ENCODE data around the gene KDM4D. TPM values are rescaled to one million over a fixed set of nuclear protein-coding genes. Genes with fewer than 3 reads are reported as not detected.

Gene KDM4D
- polyA plus RNA-seq, 1 experiment, result 0.68 TPM

- no peak for DNase-seq (ENCODE audit: low read depth, low spot score)
- CTCF ChIA-PET, result interaction anchor here (0.9 kb wide), 1 partner anchor 80 kb away, joined by 3 read pairs; no protein-coding TSS in a partner anchor
- no peaks in the 10 kb centered on the region for H3K9me3 ChIP-seq (ENCODE audit: control insufficient read depth, insufficient read depth, low read length)
Observed at GRCh38 chr11:94987378-94987777, 13.9 kb downstream of the KDM4D start.

GRCh38 chr11:94988748-94989147, 15.2 kb downstream of the KDM4D start:
- ChIA-PET POLR2A (interaction anchor here (0.9 kb wide), 1 partner anchor 78 kb away, joined by 4 read pairs; the partner anchor contains the start of gene SRSF8), CTCF (no interaction called here)
- Histone ChIP-seq H3K4me3 (ENCODE audit: low read depth, low read length) (no peak overlapping the region), H3K27ac (ENCODE audit: low read depth, low read length) (no peak overlapping the region), H3K27me3 (ENCODE audit: control insufficient read depth, insufficient read depth, low read length) (no peaks in the 10 kb centered on the region), H3K9me3 (ENCODE audit: control insufficient read depth, insufficient read depth, low read length) (no peaks in the 10 kb centered on the region)
- no peak for DNase-seq (ENCODE audit: low read depth, low spot score)
- TF ChIP-seq, protein P1, sequence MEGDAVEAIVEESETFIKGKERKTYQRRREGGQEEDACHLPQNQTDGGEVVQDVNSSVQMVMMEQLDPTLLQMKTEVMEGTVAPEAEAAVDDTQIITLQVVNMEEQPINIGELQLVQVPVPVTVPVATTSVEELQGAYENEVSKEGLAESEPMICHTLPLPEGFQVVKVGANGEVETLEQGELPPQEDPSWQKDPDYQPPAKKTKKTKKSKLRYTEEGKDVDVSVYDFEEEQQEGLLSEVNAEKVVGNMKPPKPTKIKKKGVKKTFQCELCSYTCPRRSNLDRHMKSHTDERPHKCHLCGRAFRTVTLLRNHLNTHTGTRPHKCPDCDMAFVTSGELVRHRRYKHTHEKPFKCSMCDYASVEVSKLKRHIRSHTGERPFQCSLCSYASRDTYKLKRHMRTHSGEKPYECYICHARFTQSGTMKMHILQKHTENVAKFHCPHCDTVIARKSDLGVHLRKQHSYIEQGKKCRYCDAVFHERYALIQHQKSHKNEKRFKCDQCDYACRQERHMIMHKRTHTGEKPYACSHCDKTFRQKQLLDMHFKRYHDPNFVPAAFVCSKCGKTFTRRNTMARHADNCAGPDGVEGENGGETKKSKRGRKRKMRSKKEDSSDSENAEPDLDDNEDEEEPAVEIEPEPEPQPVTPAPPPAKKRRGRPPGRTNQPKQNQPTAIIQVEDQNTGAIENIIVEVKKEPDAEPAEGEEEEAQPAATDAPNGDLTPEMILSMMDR (IDR thresholded peaks at IDR 0.05; ENCODE audit: low read depth, low read length), result no peak

More at GRCh38 chr11:94987378-94987777, 13.9 kb downstream of the KDM4D start:
- no peak overlapping the region for H3K4me3 ChIP-seq (ENCODE audit: low read depth, low read length)
- POLR2A ChIA-PET, result no interaction called here
- H3K27ac ChIP-seq (ENCODE audit: low read depth, low read length), result no peak overlapping the region
- H3K27me3 ChIP-seq (ENCODE audit: control insufficient read depth, insufficient read depth, low read length), result no peaks in the 10 kb centered on the region
- TF ChIP-seq, protein P1 (IDR thresholded peaks at IDR 0.05; ENCODE audit: low read depth, low read length), result no peak

DNA sequence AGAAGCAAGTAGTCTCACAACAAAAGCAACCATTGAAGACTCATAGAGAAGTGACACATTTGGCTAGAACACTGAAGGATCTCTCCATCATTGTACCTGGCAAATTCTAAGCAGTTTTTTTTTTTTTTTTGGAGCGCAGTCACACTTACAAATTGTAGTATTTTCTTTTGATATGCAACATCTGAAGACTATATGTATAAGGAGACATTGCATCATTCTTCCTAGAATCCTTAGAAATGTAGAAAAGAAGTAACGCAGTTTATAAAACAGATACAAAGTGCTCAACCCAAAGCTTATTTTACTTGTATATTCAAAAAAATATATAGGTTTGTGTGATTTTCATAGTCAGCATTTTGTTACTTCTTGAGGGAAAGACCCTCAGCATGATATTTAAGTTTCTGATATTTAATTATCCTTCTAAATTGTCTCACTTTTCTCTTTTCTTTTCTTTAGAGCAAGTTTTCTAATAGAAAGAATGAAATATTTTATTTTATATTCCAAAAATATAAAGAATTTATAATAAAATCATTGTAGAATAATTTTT, 20.0 kb downstream of the KDM4D start:
- Histone ChIP-seq H3K9me3 (ENCODE audit: control insufficient read depth, insufficient read depth, low read length) (no peaks in the 10 kb centered on the region), H3K27me3 (ENCODE audit: control insufficient read depth, insufficient read depth, low read length) (no peaks in the 10 kb centered on the region), H3K27ac (ENCODE audit: low read depth, low read length) (no peak overlapping the region), H3K4me3 (ENCODE audit: low read depth, low read length) (no peak overlapping the region)
- TF ChIP-seq, protein P1 (IDR thresholded peaks at IDR 0.05; ENCODE audit: low read depth, low read length), result no peak
- ChIA-PET POLR2A (no interaction called here), CTCF (no interaction called here)
- no peak for DNase-seq (ENCODE audit: low read depth, low spot score)

DNA sequence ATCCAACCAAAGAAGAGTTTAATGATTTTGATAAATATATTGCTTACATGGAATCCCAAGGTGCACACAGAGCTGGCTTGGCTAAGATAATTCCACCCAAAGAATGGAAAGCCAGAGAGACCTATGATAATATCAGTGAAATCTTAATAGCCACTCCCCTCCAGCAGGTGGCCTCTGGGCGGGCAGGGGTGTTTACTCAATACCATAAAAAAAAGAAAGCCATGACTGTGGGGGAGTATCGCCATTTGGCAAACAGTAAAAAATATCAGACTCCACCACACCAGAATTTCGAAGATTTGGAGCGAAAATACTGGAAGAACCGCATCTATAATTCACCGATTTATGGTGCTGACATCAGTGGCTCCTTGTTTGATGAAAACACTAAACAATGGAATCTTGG, 23.9 kb downstream of the KDM4D start:
- TF ChIP-seq, protein P1 (IDR thresholded peaks at IDR 0.05; ENCODE audit: low read depth, low read length), result no peak
- ChIA-PET POLR2A (no interaction called here), CTCF (no interaction called here)
- Histone ChIP-seq H3K27ac (ENCODE audit: low read depth, low read length) (no peak overlapping the region), H3K27me3 (ENCODE audit: control insufficient read depth, insufficient read depth, low read length) (no peaks in the 10 kb centered on the region), H3K4me3 (ENCODE audit: low read depth, low read length) (no peak overlapping the region), H3K9me3 (ENCODE audit: control insufficient read depth, insufficient read depth, low read length) (no peaks in the 10 kb centered on the region)
- no peak for DNase-seq (ENCODE audit: low read depth, low spot score)

GRCh38 chr11:94998285-94998684, 24.8 kb downstream of the KDM4D start:
- POLR2A ChIA-PET, result no interaction called here
- no peaks in the 10 kb centered on the region for H3K9me3 ChIP-seq (ENCODE audit: control insufficient read depth, insufficient read depth, low read length)
- TF ChIP-seq, protein P1 (IDR thresholded peaks at IDR 0.05; ENCODE audit: low read depth, low read length), result no peak
- DNase-seq (ENCODE audit: low read depth, low spot score), result no peak
- H3K27me3 ChIP-seq (ENCODE audit: control insufficient read depth, insufficient read depth, low read length), result no peaks in the 10 kb centered on the region
- H3K4me3 ChIP-seq (ENCODE audit: low read depth, low read length), result no peak overlapping the region
- no peak overlapping the region for H3K27ac ChIP-seq (ENCODE audit: low read depth, low read length)
- CTCF ChIA-PET, result no interaction called here

Data from AG04450 (cell line).